PC-9 (cell line): ENCODE data around the gene SH3GL1. TPM values are rescaled to one million over a fixed set of nuclear protein-coding genes. Genes with fewer than 3 reads are reported as not detected.

Experiments
- BruUV-seq: library from RNA; stranded (reverse); fragments of 400-500 nt; replicated peaks from 2 replicates; lab custom pipeline; 2021; lab: Mats Ljungman, UMichigan
- CTCF ChIA-PET: fragments of 300-600 bp; sonication (Branson Sonifier 250); formaldehyde crosslinking; loops from one replicate; lab custom pipeline; 2022; ENCODE audit warnings: antibody characterized with exemption; lab: Charles Lee
- POLR2A ChIA-PET: fragments of 300-600 bp; sonication (Branson Sonifier 250); formaldehyde crosslinking; loops from one replicate; lab custom pipeline; 2022; ENCODE audit warnings: antibody characterized with exemption; ENCODE audit not compliant: unreplicated experiment; lab: Charles Lee
- DNase-seq, 2 experiments: peaks; one replicate each; pipeline versions ENCODE4 v3.0.0 to v3.0.0-alpha.2; 2015 to 2022; ENCODE audit warnings: mixed read lengths in 1 of 2
- H2AFZ ChIP-seq: fragments of 200-600 bp; sonication (generic); 2 replicates; pipeline ENCODE4 v1.8.1; 2017; ENCODE audit warnings: antibody characterized with exemption
- H3F3A ChIP-seq: fragments of 200-600 bp; sonication (generic); 2 replicates; pipeline ENCODE4 v1.8.1; 2017; ENCODE audit warnings: antibody characterized with exemption, mild to moderate bottlenecking, low read depth; ENCODE audit not compliant: insufficient read depth
- H3K27ac ChIP-seq: fragments of 200-600 bp; sonication (generic); 2 replicates; pipeline ENCODE4 v1.6.1; 2016; ENCODE audit warnings: mixed run types
- H3K27me3 ChIP-seq: fragments of 200-600 bp; sonication (generic); 2 replicates; pipeline ENCODE4 v1.6.1; 2016; ENCODE audit warnings: low read depth, mixed run types; ENCODE audit not compliant: insufficient read depth
- H3K36me3 ChIP-seq: fragments of 200-600 bp; sonication (generic); 2 replicates; pipeline ENCODE4 v1.6.1; 2016; ENCODE audit warnings: low read depth, mixed run types
- H3K4me1 ChIP-seq: fragments of 200-600 bp; sonication (generic); replicated peaks from 2 replicates; pipeline ENCODE4 v1.6.1; 2016; ENCODE audit warnings: mixed run types; ENCODE audit not compliant: insufficient read depth
- H3K4me2 ChIP-seq: fragments of 200-600 bp; sonication (generic); 2 replicates; pipeline ENCODE4 v1.6.1; 2017; ENCODE audit warnings: mixed run types
- H3K4me3 ChIP-seq: fragments of 200-600 bp; sonication (generic); 2 replicates; pipeline ENCODE4 v1.6.1; 2016; ENCODE audit warnings: mixed run types
- H3K79me2 ChIP-seq: fragments of 200-600 bp; sonication (generic); 2 replicates; pipeline ENCODE4 v1.6.1; 2017; ENCODE audit warnings: low read depth, mixed run types
- H3K9me2 ChIP-seq: fragments of 200-600 bp; sonication (generic); 2 replicates; pipeline ENCODE4 v1.8.1; 2017; ENCODE audit warnings: mild to moderate bottlenecking; ENCODE audit not compliant: insufficient read depth
- H3K9me3 ChIP-seq: fragments of 200-600 bp; sonication (generic); 2 replicates; pipeline ENCODE4 v1.8.1; 2016; ENCODE audit warnings: low read depth; ENCODE audit not compliant: insufficient read depth
- H4K20me1 ChIP-seq: fragments of 200-600 bp; sonication (generic); 2 replicates; pipeline ENCODE4 v1.8.1; 2017; ENCODE audit not compliant: insufficient read depth
- EZH2 ChIP-seq: fragments of 200-600 bp; sonication (generic); IDR thresholded peaks from 2 replicates; pipeline ENCODE4 v1.8.0; 2017; ENCODE audit warnings: antibody characterized with exemption, low read depth
- intact Hi-C: fragments of 100-400 bp; cut with micrococcal nuclease; formaldehyde crosslinking; loops from one replicate; pipeline ENCODE4 v1.10.0; 2022; ENCODE audit not compliant: unreplicated experiment
- total RNA-seq: library from RNA; stranded (reverse); gene quantifications from 2 replicates; pipeline ENCODE4 v1.2.3, GENCODE V29; 2021
- TF ChIP-seq, protein P1 (sequence below): fragments of 200-600 bp; sonication (generic); conservative IDR thresholded peaks from 2 replicates; pipeline ENCODE4 v1.6.1; 2017; ENCODE audit warnings: mixed run types, antibody characterized with exemption, mild to moderate bottlenecking, moderate library complexity

Gene SH3GL1
- total RNA-seq, 1 experiment from 2014 or later, result 49.2 TPM

GRCh38 chr19:4390017-4390566 lies 10.3 kb downstream of the SH3GL1 start:
- Histone ChIP-seq H3F3A (peaks cover 15% of the 10 kb centered on the region; the same call in 1 of the 2 replicates), H3K9me2 (no peaks in the 10 kb centered on the region), H3K27ac (no peak overlapping the region), H3K79me2 (peaks cover 18% of the 10 kb centered on the region), H3K9me3 (no peaks in the 10 kb centered on the region), H3K4me2 (no peak overlapping the region), H3K36me3 (no peaks in the 10 kb centered on the region), H2AFZ (no peak overlapping the region), H3K4me1 (peaks cover 16% of the 10 kb centered on the region), H3K27me3 (no peaks in the 10 kb centered on the region), H4K20me1 (peaks cover 16% of the 10 kb centered on the region), H3K4me3 (no peak overlapping the region)
- TF ChIP-seq, protein P1, sequence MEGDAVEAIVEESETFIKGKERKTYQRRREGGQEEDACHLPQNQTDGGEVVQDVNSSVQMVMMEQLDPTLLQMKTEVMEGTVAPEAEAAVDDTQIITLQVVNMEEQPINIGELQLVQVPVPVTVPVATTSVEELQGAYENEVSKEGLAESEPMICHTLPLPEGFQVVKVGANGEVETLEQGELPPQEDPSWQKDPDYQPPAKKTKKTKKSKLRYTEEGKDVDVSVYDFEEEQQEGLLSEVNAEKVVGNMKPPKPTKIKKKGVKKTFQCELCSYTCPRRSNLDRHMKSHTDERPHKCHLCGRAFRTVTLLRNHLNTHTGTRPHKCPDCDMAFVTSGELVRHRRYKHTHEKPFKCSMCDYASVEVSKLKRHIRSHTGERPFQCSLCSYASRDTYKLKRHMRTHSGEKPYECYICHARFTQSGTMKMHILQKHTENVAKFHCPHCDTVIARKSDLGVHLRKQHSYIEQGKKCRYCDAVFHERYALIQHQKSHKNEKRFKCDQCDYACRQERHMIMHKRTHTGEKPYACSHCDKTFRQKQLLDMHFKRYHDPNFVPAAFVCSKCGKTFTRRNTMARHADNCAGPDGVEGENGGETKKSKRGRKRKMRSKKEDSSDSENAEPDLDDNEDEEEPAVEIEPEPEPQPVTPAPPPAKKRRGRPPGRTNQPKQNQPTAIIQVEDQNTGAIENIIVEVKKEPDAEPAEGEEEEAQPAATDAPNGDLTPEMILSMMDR, result no peak
- no peak for TF ChIP-seq EZH2
- intact Hi-C loops, result no loop called here
- no TSS peak for BruUV-seq
- CTCF ChIA-PET, result no interaction called here
- POLR2A ChIA-PET, result interaction anchor here (0.5 kb wide), 1 partner anchor 89 kb away, joined by 3 read pairs; no protein-coding TSS in a partner anchor
- DNase-seq, result no peak

DNA sequence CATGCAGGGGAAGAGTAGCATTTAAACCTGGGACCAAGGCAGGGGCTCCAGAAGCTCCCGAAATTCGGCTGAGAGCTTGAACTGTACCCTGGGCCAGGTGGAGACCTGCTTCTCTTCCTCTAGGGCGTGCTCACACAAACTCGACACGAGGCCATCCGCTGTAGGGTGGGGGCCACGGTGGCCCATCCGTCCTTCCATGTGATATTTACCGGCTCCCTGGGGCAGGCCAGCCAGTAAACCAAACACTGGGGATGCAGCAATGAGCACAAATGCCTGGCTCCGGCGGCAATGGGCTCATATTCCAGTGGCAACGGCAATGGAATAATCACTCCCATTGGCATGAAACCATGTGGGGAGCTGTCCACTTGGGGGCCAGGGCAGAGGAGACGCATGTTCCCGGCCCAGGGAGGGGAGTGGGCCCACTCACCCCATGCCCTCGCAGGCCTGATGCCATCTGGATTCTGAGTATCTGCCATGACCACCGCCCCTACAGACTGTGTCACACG lies 10.8 kb downstream of the SH3GL1 start:
- POLR2A ChIA-PET, result no interaction called here
- intact Hi-C loops, result loop anchor here (2.0 kb wide), 1 partner anchor 15 kb away; no protein-coding TSS in a partner anchor
- Histone ChIP-seq H3K4me1 (peaks cover 16% of the 10 kb centered on the region), H3K9me2 (no peaks in the 10 kb centered on the region), H4K20me1 (peaks cover 16% of the 10 kb centered on the region), H3K4me3 (no peak overlapping the region), H3K9me3 (no peaks in the 10 kb centered on the region), H3F3A (peaks cover 15% of the 10 kb centered on the region; the same call in 1 of the 2 replicates), H3K27ac (no peak overlapping the region), H3K27me3 (no peaks in the 10 kb centered on the region), H3K36me3 (no peaks in the 10 kb centered on the region), H3K79me2 (peaks cover 15% of the 10 kb centered on the region; the same call in 1 of the 2 replicates), H3K4me2 (no peak overlapping the region), H2AFZ (no peak overlapping the region)
- BruUV-seq, result no TSS peak
- TF ChIP-seq, protein P1, result no peak
- TF ChIP-seq EZH2, result no peak
- DNase-seq, result no peak
- CTCF ChIA-PET, result no interaction called here

GRCh38 chr19:4389064-4389375 lies 11.3 kb downstream of the SH3GL1 start:
- H4K20me1 ChIP-seq, result peaks cover 16% of the 10 kb centered on the region
- peak overlapping the region; percentile 23; the same call in 1 of the 2 replicates for H3K27ac ChIP-seq
- peaks cover 15% of the 10 kb centered on the region; the same call in 1 of the 2 replicates for H3F3A ChIP-seq
- no TSS peak for BruUV-seq
- H2AFZ ChIP-seq, result no peak overlapping the region
- TF ChIP-seq, protein P1, result no peak
- no peak for TF ChIP-seq EZH2
- H3K27me3 ChIP-seq, result no peaks in the 10 kb centered on the region
- H3K4me1 ChIP-seq, result peaks cover 16% of the 10 kb centered on the region
- H3K36me3 ChIP-seq, result no peaks in the 10 kb centered on the region
- POLR2A ChIA-PET, result no interaction called here
- H3K9me3 ChIP-seq, result no peaks in the 10 kb centered on the region
- CTCF ChIA-PET, result interaction anchor here (1.4 kb wide), 1 partner anchor 14 kb away, joined by 5 read pairs; no protein-coding TSS in a partner anchor
- no peak overlapping the region for H3K4me3 ChIP-seq
- intact Hi-C loops, result loop anchor here (2.0 kb wide), 1 partner anchor 14 kb away; no protein-coding TSS in a partner anchor
- peak overlapping the region; percentile 22 for H3K4me2 ChIP-seq
- H3K79me2 ChIP-seq, result peaks cover 15% of the 10 kb centered on the region; the same call in 1 of the 2 replicates
- no peaks in the 10 kb centered on the region for H3K9me2 ChIP-seq
- no peak for DNase-seq
